LNCAP (cell line): Measurements from ENCODE around the gene PHLDB2.

Source experiments
- TF ChIP-seq, protein P1 (sequence below): fragments of 450-650 bp; IDR thresholded peaks from 2 replicates; pipeline ENCODE4 v1.5.1; 2017; ENCODE audit warnings: mild to moderate bottlenecking

Gene PHLDB2

GRCh38 chr3:111851511-111851954, 7.5 kb upstream of the PHLDB2 start:
- TF ChIP-seq, protein P1, sequence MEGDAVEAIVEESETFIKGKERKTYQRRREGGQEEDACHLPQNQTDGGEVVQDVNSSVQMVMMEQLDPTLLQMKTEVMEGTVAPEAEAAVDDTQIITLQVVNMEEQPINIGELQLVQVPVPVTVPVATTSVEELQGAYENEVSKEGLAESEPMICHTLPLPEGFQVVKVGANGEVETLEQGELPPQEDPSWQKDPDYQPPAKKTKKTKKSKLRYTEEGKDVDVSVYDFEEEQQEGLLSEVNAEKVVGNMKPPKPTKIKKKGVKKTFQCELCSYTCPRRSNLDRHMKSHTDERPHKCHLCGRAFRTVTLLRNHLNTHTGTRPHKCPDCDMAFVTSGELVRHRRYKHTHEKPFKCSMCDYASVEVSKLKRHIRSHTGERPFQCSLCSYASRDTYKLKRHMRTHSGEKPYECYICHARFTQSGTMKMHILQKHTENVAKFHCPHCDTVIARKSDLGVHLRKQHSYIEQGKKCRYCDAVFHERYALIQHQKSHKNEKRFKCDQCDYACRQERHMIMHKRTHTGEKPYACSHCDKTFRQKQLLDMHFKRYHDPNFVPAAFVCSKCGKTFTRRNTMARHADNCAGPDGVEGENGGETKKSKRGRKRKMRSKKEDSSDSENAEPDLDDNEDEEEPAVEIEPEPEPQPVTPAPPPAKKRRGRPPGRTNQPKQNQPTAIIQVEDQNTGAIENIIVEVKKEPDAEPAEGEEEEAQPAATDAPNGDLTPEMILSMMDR = no peak

DNA sequence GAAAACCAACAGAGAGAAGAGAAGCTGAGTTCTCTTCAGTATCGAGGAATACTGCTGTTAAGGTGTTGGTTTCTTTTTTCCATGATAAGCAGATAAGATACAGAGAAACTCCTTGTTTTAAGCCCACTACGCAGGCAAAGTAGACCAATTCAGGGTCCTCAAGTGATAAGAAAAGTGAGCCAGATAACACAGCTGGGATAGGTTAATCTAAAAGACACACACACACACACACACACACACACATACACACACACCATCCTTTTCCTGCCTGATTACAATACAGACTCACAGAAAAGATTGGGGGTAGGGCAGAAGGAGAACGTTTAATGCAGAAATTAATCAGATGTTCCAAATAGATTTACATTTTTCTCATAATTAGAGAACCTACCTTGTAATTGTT, 6.5 kb upstream of the PHLDB2 start:
- TF ChIP-seq, protein P1 = no peak

- TF ChIP-seq, protein P1 = no peak
Measured at GRCh38 chr3:111853068-111853467, 6.0 kb upstream of the PHLDB2 start.

DNA sequence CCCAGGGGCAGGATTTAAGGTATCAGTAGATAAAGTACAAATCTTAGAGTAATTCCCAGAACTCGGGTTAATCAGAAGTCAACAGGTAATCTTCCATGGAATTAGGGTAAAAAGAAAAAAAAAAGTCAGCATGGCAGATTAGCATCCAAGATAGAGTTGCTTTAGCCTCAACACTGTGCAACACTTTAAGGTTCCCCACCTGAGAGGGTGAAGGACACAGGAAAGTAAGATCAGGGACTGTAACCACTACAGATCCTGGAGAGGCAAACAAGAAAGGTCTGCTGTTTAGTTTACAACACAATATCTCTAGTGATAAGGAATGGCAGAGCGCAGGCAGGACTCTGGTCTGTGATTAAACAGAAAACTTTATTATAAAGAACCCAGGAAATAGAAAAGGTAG, 4.1 kb upstream of the PHLDB2 start:
- TF ChIP-seq, protein P1 = no peak

DNA sequence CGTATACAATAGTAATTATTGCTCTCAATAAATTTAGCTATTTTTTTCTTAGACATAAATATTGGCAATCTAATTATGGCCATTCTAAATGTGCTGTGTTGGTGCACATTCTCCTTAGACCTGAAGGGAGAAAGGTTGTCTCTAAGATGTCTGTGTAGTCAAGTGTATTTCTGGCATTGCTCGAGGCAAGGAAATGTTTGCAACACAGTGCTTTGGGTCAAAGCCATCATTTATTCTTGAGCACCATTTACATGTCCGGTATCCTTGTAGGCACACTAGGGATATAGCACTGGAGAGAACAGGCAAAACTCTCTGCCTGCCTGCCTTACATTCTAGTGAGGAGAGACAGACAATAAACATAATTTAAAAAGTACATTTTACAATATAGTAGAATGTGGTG, 2.6 kb upstream of the PHLDB2 start:
- TF ChIP-seq, protein P1 = no peak

- TF ChIP-seq, protein P1 = no peak
Measured at GRCh38 chr3:111857474-111857873, 1.6 kb upstream of the PHLDB2 start.

DNA sequence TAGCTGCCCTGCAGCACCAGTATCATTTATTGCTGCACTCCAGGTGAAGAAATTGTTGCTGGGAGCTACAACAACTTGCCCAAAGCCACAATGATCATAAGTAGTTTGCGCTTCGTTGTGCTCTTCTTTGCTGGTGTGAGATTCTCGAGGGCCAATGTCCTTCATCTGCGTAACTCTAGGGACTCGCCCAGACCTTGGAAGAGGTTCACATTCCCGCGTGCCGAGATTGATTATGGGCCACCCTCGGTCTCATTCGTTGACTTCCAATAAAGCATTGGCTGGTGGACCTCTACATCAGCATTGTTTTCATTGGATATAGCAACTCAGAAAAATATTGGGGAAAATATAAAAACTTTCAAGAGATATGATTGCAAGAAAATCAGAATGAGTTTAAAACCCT, 423 bp upstream of the PHLDB2 start:
- TF ChIP-seq, protein P1 = no peak
